ENCODE measurements around the gene PRKCSH. TPM values are rescaled to one million over a fixed set of nuclear protein-coding genes. Genes with fewer than 3 reads are reported as not detected.

PRKCSH gene
- total and polyA plus RNA-seq, 2 donors (not counting 1 experiment from before 2014, with no cell fraction given): 259 to 402 TPM

GRCh38 chr19:11481534-11482383 is 46.3 kb downstream of the PRKCSH start:
- intact Hi-C loops (cut with micrococcal nuclease): loop anchor here (1.0 to 5.0 kb wide), 7 partner anchors 24 to 444 kb away; partner anchors contain the start of genes ODAD3, PRKCSH and ZNF653
- CTCF ChIA-PET: interaction anchor here (0.6 to 3.4 kb wide), 32 partner anchors 8 to 1302 kb away, joined by 3 to 38 read pairs (median 4); partner anchors contain the start of genes ELOF1, EPOR, ODAD3 and PRKCSH

More at GRCh38 chr19:11481534-11482383, 46.3 kb downstream of the PRKCSH start:
- Mint-ChIP-seq H3K27me3 (peaks cover 39% of the 10 kb centered on the region), H3K4me3 (peak overlapping the region; percentile 80), H3K27ac (peak overlapping the region; percentile 65), H3K4me1 (peaks cover 27% of the 10 kb centered on the region), H3K9me3 (ENCODE audit: insufficient read depth) (no peaks in the 10 kb centered on the region)
- Histone ChIP-seq H3K4me1 (ENCODE audit: control insufficient read depth in 2 of 2, insufficient read depth in 2 of 2, low read length in 2 of 2) (peaks cover 37 to 42% of the 10 kb centered on the region in 2 donors), H3K27ac (ENCODE audit: low read length in 2 of 2) (no peak overlapping the region), H4K20me1 (ENCODE audit: control insufficient read depth, insufficient read depth, low read length, poor library complexity, severe bottlenecking) (no peaks in the 10 kb centered on the region), H3K9me3 (ENCODE audit: control extremely low read depth in 1 of 3, control insufficient read depth in 2 of 3, insufficient read depth in 1 of 3, low read length in 2 of 3) (peaks cover 0 to 25% (median 0%) of the 10 kb centered on the region in 3 donors), H3K9ac (ENCODE audit: low read length) (peak overlapping the region; percentile 45), H3K79me2 (ENCODE audit: control insufficient read depth, insufficient read depth, low read length) (no peaks in the 10 kb centered on the region), H3K4me3 (ENCODE audit: control extremely low read depth in 1 of 5, extremely low read depth in 1 of 5, insufficient read depth in 1 of 5, low read depth in 2 of 5, low read length in 4 of 5) (peak overlapping the region in 4 of 5 experiments; percentile 20 to 48 (median 30)), H3K4me2 (replicated peaks; ENCODE audit: low read depth, low read length, poor library complexity, severe bottlenecking) (peak overlapping the region; percentile 89), H2AFZ (ENCODE audit: insufficient read depth, low read depth, low read length, poor library complexity, severe bottlenecking) (peak overlapping the region; percentile 27), H3K36me3 (replicated peaks in 1 of 2; ENCODE audit: control extremely low read depth in 1 of 2, control insufficient read depth in 1 of 2, extremely low read depth in 1 of 2, insufficient read depth in 2 of 2, low read length in 1 of 2) (peaks cover 0 to 2% of the 10 kb centered on the region in 2 experiments), H3K27me3 (replicated peaks in 1 of 4; ENCODE audit: control extremely low read depth in 1 of 4, control insufficient read depth in 3 of 4, insufficient read depth in 4 of 4, low read length in 3 of 4) (peaks cover 0 to 46% (median 25%) of the 10 kb centered on the region in 4 experiments)
- POLR2A ChIA-PET: interaction anchor here (0.7 to 1.5 kb wide), 4 partner anchors 47 to 107 kb away, joined by 3 to 9 read pairs (median 6); partner anchors contain the start of genes ODAD3, PRKCSH and SWSAP1
- DNase-seq (peak; percentile 75), ATAC-seq (ENCODE audit: low read depth) (peak; percentile 67)
- 6% methylated on average over 50 of the region's 50 CpGs for WGBS (ENCODE audit: insufficient coverage)
- no peak for TF ChIP-seq CTCF (IDR thresholded peaks at IDR 0.05)
- no peak for TF ChIP-seq EZH2 (IDR thresholded peaks at IDR 0.05; ENCODE audit: borderline replicate concordance, insufficient read depth, low read depth, low read length, poor library complexity, severe bottlenecking)
